Lower lobe of right lung (tissue), 2 donors: ENCODE results near the gene CAPS. TPM values are rescaled to one million over a fixed set of nuclear protein-coding genes. Genes with fewer than 3 reads are reported as not detected.
A peak's percentile ranks its signal among the peaks of the same experiment; 100 is the strongest.

Experiments
- ATAC-seq, 2 donors: fragments of 200-7000 bp; cut with Tn5 transposase; one replicate each; pipeline ENCODE4 v1.9.1; 2020 to 2022; ENCODE audit warnings: mild to moderate bottlenecking in 2 of 2, moderate library complexity in 2 of 2
- DNase-seq: peaks from one replicate; pipeline ENCODE4 v3.0.0-alpha.2; 2020
- H3K27ac ChIP-seq: fragments of 200-600 bp; one replicate; pipeline ENCODE4 v1.8.0; 2022
- H3K27me3 ChIP-seq: fragments of 200-600 bp; one replicate; pipeline ENCODE4 v1.8.0; 2022; ENCODE audit warnings: low read depth
- H3K36me3 ChIP-seq: fragments of 200-600 bp; one replicate; pipeline ENCODE4 v1.8.0; 2022; ENCODE audit warnings: mild to moderate bottlenecking
- H3K4me1 ChIP-seq: fragments of 200-600 bp; one replicate; pipeline ENCODE4 v1.8.0; 2022
- H3K4me3 ChIP-seq: fragments of 200-600 bp; one replicate; pipeline ENCODE4 v1.8.0; 2022; ENCODE audit warnings: mild to moderate bottlenecking
- H3K9me3 ChIP-seq: fragments of 200-600 bp; one replicate; pipeline ENCODE4 v1.8.0; 2022
- CTCF ChIP-seq: fragments of 200-600 bp; IDR thresholded peaks from one replicate; pipeline ENCODE4 v1.8.0; 2022; ENCODE audit warnings: antibody characterized with exemption, mild to moderate bottlenecking
- intact Hi-C: fragments of 100-400 bp; cut with DNase I; formaldehyde crosslinking; loops from one replicate; pipeline ENCODE4 v1.11.0; 2022
- total RNA-seq: library from RNA; stranded (reverse); fragmentation: NEBNext Ultra II Directional; extraction: Animal tissue kit (Norgen Biotek cat#: 25700); gene quantifications from one replicate; pipeline ENCODE4 v1.2.1, GENCODE V29; 2021
- donor health status: DM: no; HTN: yes; CAD: no; lungs with severe emphysema.

CAPS gene
- total RNA-seq, 1 donor from 2014 or later, result 76.7 TPM

- intact Hi-C loops, result no loop called here
- no peak for TF ChIP-seq CTCF
- Histone ChIP-seq H3K27me3 (no peaks in the 10 kb centered on the region), H3K27ac (peak overlapping the region; percentile 61), H3K4me3 (no peak overlapping the region), H3K4me1 (peaks cover 89% of the 10 kb centered on the region), H3K9me3 (no peaks in the 10 kb centered on the region), H3K36me3 (peaks cover 10% of the 10 kb centered on the region)
- ATAC-seq (no peak), DNase-seq (no peak)
These were observed 39.7 kb downstream of the CAPS start for GRCh38 chr19:5953680-5954213.

GRCh38 chr19:5954293-5954692 lies 40.2 kb downstream of the CAPS start:
- Histone ChIP-seq H3K4me1 (peaks cover 89% of the 10 kb centered on the region), H3K27ac (peak overlapping the region; percentile 61), H3K9me3 (no peaks in the 10 kb centered on the region), H3K27me3 (no peaks in the 10 kb centered on the region), H3K4me3 (no peak overlapping the region), H3K36me3 (peaks cover 10% of the 10 kb centered on the region)
- DNase-seq, result no peak
- intact Hi-C loops, result no loop called here
- no peak for ATAC-seq
- no peak for TF ChIP-seq CTCF

GRCh38 chr19:5955636-5955935 lies 41.5 kb downstream of the CAPS start:
- Histone ChIP-seq H3K4me1 (peaks cover 91% of the 10 kb centered on the region), H3K27me3 (no peaks in the 10 kb centered on the region), H3K27ac (no peak overlapping the region), H3K36me3 (no peaks in the 10 kb centered on the region), H3K9me3 (no peaks in the 10 kb centered on the region), H3K4me3 (no peak overlapping the region)
- no peak for TF ChIP-seq CTCF
- intact Hi-C loops, result no loop called here
- ATAC-seq (no peak), DNase-seq (no peak)

GRCh38 chr19:5956323-5956722 lies 42.3 kb downstream of the CAPS start:
- Histone ChIP-seq H3K4me1 (peaks cover 91% of the 10 kb centered on the region), H3K27me3 (no peaks in the 10 kb centered on the region), H3K4me3 (no peak overlapping the region), H3K27ac (no peak overlapping the region), H3K9me3 (no peaks in the 10 kb centered on the region), H3K36me3 (no peaks in the 10 kb centered on the region)
- intact Hi-C loops, result no loop called here
- no peak for ATAC-seq
- TF ChIP-seq CTCF, result no peak
- no peak for DNase-seq

GRCh38 chr19:5956728-5957127 lies 42.7 kb downstream of the CAPS start:
- no peaks in the 10 kb centered on the region for H3K9me3 ChIP-seq
- no peak overlapping the region for H3K27ac ChIP-seq
- no peaks in the 10 kb centered on the region for H3K36me3 ChIP-seq
- DNase-seq, result no peak
- no peak for TF ChIP-seq CTCF
- ATAC-seq, result no peak
- intact Hi-C loops, result no loop called here
- no peak overlapping the region for H3K4me3 ChIP-seq
- H3K27me3 ChIP-seq, result no peaks in the 10 kb centered on the region
- H3K4me1 ChIP-seq, result peaks cover 91% of the 10 kb centered on the region

- TF ChIP-seq CTCF, result no peak
- Histone ChIP-seq H3K27me3 (no peaks in the 10 kb centered on the region), H3K36me3 (no peaks in the 10 kb centered on the region), H3K27ac (no peak overlapping the region), H3K4me1 (peaks cover 91% of the 10 kb centered on the region), H3K9me3 (no peaks in the 10 kb centered on the region), H3K4me3 (no peak overlapping the region)
- intact Hi-C loops, result no loop called here
- ATAC-seq (no peak), DNase-seq (no peak)
These were observed 43.1 kb downstream of the CAPS start for GRCh38 chr19:5957170-5957569.
